Measurements from ENCODE around the gene WNK1.

WNK1 gene

DNA sequence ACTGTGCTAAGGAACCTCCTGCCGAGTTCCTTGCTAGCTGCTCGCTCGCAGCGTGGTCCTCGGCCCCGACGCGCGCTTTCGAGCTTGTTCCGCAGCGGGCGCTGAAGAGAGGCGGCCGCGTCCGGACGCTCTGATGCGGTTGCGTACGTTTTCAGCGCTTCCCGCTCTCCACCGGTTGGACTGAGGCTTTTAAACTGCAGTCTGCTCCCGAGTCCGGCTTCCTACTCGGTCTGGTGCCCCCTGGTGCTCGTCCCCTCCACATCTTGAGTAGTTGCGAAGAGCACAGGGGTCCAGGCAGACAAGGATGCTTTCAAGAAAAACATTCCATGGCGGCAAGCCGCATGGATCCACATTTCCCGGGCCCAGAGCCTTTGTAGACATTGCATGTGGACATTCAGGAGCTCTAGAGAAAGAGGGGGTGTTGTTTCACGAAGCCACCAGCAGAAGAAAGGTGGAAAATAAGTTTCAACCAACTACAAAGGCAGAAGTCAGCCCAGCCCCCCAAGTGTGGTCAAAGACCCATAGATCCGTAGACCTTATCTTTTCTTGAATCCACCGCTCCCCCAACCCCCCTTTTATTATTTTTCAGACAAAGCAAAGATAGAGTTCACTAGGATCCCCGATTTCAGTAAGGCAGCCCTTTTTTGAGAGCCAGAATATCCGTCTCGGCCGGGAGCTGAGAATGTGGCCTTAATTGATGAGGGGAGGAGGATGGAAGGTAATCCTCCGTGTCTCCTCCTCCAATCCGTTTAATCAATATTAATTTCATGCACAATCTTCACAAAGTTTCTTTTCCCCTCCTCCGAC is 984 bp upstream of the WNK1 start (continued):
- TF ChIP-seq PATZ1 (tag by site-specific recombination; IDR thresholded peaks at IDR 0.05) (peak; percentile 72; the same call in 1 of the 2 replicates), GLI4 (tag by site-specific recombination; IDR thresholded peaks at IDR 0.05) (no peak)

DNA sequence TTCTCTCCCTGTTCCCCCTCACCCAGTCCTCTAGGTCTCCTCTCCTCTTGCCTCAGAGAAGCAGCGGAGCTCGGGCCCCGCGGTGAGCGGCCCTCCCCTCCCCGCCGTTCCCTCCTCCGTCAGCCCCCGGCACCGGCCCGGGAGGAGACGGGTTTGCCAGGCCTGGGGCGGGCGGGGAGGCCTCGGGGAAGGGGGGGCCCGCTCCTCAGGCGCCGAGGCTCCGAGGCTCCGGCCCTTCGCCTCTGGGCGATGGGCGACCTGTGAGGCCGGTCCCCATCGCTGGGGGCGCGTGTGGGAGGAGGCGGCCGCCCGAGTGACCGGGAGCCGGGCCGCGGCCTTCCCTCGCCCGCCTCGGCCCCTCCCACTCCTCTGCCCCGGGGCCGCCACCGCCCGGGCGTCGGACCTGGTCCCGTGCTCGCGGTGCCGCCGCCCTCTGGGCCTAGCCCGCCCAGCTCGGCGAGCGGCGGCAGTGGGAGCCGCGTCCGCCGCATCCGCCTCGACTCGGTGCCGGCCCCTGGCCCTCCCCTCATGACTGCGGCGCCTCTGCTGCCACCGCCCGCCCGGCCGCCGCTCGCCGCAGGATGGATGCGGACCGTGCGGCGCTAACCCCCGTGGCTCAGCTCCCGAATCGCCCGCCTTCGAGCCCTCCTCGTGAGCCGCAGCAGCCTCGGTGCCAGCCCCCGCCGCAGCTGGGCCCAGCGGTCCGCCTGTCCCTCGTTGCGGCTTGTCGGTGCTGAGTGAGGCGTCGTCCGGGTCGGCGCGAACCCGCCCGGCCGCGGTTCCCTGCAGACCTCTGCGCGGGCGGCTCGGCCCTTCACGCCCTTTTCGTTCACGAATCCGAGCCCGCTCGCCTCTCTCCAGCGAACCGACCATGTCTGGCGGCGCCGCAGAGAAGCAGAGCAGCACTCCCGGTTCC is 574 bp downstream of the WNK1 start:
- peak overlapping the region; percentile 84 for H3K27ac ChIP-seq (ENCODE audit: extremely low read depth, low read depth, low read length)
- ChIA-PET POLR2A (interaction anchor here (0.6 to 3.3 kb wide), 7 partner anchors 28 to 238 kb away, joined by 3 to 13 read pairs (median 5); partner anchors contain the start of gene RAD52), CTCF (interaction anchor here (0.7 to 6.4 kb wide), 6 partner anchors 55 to 187 kb away, joined by 3 to 65 read pairs (median 6); no protein-coding TSS in a partner anchor)
- H3K4me1 ChIP-seq (ENCODE audit: control insufficient read depth, insufficient read depth, low read length): no peaks in the 10 kb centered on the region; the same call in 1 of the 2 replicates
- H3K36me3 ChIP-seq (ENCODE audit: control insufficient read depth in 2 of 2, insufficient read depth in 1 of 2, low read length in 2 of 2): peaks cover 0 to 10% of the 10 kb centered on the region in 2 experiments; a peak in 1 of 3 replicates
- peak overlapping the region; percentile 95 for H3K4me3 ChIP-seq (ENCODE audit: low read depth, low read length)
- H3K9me3 ChIP-seq (ENCODE audit: control insufficient read depth, insufficient read depth, low read depth, low read length): no peaks in the 10 kb centered on the region
- TF ChIP-seq ZNF561 (tag by site-specific recombination; IDR thresholded peaks at IDR 0.05; ENCODE audit: borderline replicate concordance) (peak; percentile 45; the same call in 1 of the 2 replicates), ZFP37 (tag by site-specific recombination; IDR thresholded peaks at IDR 0.05) (peak; percentile 69; the same call in 1 of the 2 replicates), KLF7 (tag by site-specific recombination; IDR thresholded peaks at IDR 0.05; ENCODE audit: borderline replicate concordance) (0 out of 2 replicates have a peak, but pooled peaks have one; percentile 1), KLF17 (tag by site-specific recombination; IDR thresholded peaks at IDR 0.05) (peak; percentile 13; the same call in 1 of the 2 replicates), ZNF555 (tag by site-specific recombination; conservative IDR thresholded peaks at IDR 0.05) (no peak), ZNF398 (tag by site-specific recombination; IDR thresholded peaks at IDR 0.05) (peak; percentile 52), ZNF423 (tag by site-specific recombination; IDR thresholded peaks at IDR 0.05) (no peak), ZBTB6 (tag by site-specific recombination; IDR thresholded peaks at IDR 0.05) (no peak), ZNF488 (tag by site-specific recombination; IDR thresholded peaks at IDR 0.05) (no peak), ZNF580 (tag by site-specific recombination; IDR thresholded peaks at IDR 0.05) (no peak), ZFHX2 (tag by site-specific recombination; conservative IDR thresholded peaks at IDR 0.05) (no peak; the same call in 1 of the 2 replicates), WT1 (tag by site-specific recombination; IDR thresholded peaks at IDR 0.05) (peak; percentile 52; the same call in 1 of the 2 replicates), ZBTB20 (tag by site-specific recombination; IDR thresholded peaks at IDR 0.05) (peak; percentile 70), ZNF239 (tag by site-specific recombination; IDR thresholded peaks at IDR 0.05) (no peak), CTCF (tag by site-specific recombination; IDR thresholded peaks at IDR 0.05) (0 out of 2 replicates have a peak, but pooled peaks have one; percentile 4), GLIS2 (tag by site-specific recombination; IDR thresholded peaks at IDR 0.05) (0 out of 2 replicates have a peak, but pooled peaks have one; percentile 10), FEZF1 (tag by site-specific recombination; IDR thresholded peaks at IDR 0.05) (0 out of 2 replicates have a peak, but pooled peaks have one; percentile 42), ZBTB26 (tag by site-specific recombination; optimal IDR thresholded peaks at IDR 0.05) (peak; percentile 88), ZNF768 (tag by site-specific recombination; IDR thresholded peaks at IDR 0.05) (no peak), ZNF404 (tag by site-specific recombination; IDR thresholded peaks at IDR 0.05) (no peak)

Measured in HEK293 (cell line).